DOHH2 (cell line): ENCODE data around the gene DKK2.

ENCODE experiments used
- CTCF ChIP-seq: fragments of 200-600 bp; sonication (generic); IDR thresholded peaks from one replicate; pipeline ENCODE4 v1.5.1; 2014; ENCODE audit warnings: antibody characterized with exemption, mild to moderate bottlenecking, low read depth, low read length; ENCODE audit not compliant: poor library complexity, severe bottlenecking
- EZH2phosphoT487 ChIP-seq: fragments of 200-600 bp; sonication (generic); IDR thresholded peaks from 2 replicates; pipeline ENCODE4 v1.6.1; 2017; ENCODE audit warnings: borderline replicate concordance, mild to moderate bottlenecking, antibody characterized with exemption, low read length, moderate library complexity, mixed read lengths

DNA sequence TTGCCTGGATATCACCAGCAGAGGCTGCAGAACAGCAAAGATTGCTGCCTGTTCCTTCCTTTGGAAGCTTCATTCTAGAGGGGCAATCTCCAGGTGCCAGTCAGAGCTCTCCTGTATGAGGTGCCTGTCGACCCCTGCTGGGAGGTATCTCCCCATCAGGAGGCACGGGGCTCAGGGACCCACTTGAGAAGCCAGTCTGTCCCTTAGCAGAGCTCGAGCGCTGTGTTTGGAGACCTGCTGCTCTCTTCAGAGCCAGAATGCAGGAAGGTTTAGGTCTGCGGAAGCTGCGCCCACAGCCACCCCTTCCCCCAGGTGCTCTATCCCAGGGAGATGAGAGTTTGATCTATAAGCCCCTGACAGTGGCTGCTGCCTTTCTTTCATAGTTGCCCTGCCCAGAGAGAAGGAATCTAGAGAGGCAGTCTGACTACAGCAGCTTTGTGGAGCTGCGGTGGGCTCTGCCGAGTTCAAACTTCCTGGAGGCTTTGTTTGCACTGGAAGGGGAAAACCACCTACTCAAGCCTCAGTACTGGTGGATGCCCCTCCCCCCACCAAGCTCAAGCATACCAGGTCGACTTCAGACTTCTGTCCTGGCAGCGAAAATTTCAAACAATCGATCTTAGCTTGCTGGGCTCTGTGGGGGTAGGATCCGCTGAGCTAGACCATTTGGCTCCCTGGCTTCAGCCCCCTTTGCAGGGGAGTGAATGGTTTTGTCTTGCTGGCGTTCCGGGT is 57.9 kb downstream of the DKK2 start:
- no peak for TF ChIP-seq CTCF
- TF ChIP-seq EZH2phosphoT487 = no peak
